VCaP (cell line): ENCODE data around the gene SHANK1.
"Not testable (repeated sequence)": the region's sequence is repeated elsewhere in the genome, so short reads cannot be mapped to it uniquely, and the experiment has no call there.

Source experiments
- H3K27ac ChIP-seq: fragments of 450-650 bp; 2 replicates; pipeline ENCODE4 v1.5.1; 2017
- TF ChIP-seq, protein P1 (sequence below): fragments of 450-650 bp; conservative IDR thresholded peaks from 2 replicates; pipeline ENCODE4 v1.5.1; 2017; ENCODE audit warnings: mild to moderate bottlenecking, moderate library complexity

The SHANK1 gene

DNA sequence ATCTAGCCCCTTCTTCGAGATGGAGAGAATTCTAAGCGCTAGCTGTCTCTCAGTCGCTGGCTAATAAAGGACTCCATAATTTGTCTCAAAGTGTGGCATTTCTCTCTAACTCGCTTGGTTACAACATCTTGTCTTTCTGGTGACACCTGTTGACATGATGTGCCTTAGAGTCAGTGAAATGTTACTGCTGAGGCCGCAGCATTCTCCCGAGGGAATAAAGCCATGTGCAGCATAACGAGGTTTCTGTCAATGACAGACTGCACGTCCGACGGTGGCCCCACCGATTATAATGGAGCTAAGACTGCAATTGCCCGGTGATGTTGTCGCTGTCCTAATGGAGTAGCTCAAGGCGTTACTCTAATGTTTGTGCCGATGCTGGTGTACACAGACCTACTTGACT is 30.4 kb upstream of the SHANK1 start:
- TF ChIP-seq, protein P1, sequence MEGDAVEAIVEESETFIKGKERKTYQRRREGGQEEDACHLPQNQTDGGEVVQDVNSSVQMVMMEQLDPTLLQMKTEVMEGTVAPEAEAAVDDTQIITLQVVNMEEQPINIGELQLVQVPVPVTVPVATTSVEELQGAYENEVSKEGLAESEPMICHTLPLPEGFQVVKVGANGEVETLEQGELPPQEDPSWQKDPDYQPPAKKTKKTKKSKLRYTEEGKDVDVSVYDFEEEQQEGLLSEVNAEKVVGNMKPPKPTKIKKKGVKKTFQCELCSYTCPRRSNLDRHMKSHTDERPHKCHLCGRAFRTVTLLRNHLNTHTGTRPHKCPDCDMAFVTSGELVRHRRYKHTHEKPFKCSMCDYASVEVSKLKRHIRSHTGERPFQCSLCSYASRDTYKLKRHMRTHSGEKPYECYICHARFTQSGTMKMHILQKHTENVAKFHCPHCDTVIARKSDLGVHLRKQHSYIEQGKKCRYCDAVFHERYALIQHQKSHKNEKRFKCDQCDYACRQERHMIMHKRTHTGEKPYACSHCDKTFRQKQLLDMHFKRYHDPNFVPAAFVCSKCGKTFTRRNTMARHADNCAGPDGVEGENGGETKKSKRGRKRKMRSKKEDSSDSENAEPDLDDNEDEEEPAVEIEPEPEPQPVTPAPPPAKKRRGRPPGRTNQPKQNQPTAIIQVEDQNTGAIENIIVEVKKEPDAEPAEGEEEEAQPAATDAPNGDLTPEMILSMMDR, result no peak

GRCh38 chr19:50749490-50749889 is 29.9 kb upstream of the SHANK1 start:
- H3K27ac ChIP-seq, result no peak overlapping the region
- TF ChIP-seq, protein P1, result no peak

More for the DNA sequence above, 30.4 kb upstream of the SHANK1 start:
- no peak overlapping the region for H3K27ac ChIP-seq

DNA sequence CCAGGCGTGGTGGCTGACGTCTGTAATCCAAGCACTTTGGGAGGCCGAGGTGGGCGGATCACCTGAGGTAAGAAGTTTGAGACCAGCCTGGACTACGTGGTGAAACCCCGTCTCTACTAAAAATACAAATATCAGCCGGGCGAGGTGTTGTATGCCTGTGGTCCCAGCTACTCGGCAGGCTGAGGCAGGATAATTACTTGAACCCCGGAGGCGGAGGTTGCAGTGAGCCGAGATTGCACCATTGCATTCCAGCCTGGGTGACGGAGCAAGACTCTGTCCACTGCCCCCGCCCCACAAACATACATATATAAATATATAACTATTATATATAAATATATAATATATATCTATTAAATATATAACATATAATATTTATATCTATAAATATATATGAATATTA is 27.5 kb upstream of the SHANK1 start:
- not testable (repeated sequence) for H3K27ac ChIP-seq

- TF ChIP-seq, protein P1, result no peak
- no peak overlapping the region for H3K27ac ChIP-seq
Measured at GRCh38 chr19:50745221-50745620, 25.6 kb upstream of the SHANK1 start.

DNA sequence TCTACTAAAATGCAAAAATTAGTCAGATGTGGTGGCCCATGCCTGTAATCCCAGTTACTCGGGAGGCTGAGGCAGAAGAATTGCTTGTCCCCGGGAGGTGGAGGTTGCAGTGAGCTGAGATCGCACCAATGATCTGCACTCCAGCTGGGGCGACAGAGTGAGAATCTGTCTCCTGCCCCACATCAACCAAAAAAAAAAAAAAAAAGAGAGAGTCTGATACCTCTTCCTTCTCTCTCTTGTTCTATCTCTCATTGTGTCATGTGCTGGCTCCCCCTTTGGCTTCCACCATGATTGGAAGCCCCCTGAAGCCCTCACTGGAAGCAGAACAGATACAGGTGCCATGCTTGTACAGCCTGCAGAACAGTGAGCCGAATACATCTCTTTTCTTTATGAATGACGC is 23.9 kb upstream of the SHANK1 start:
- TF ChIP-seq, protein P1, result no peak
- no peak overlapping the region for H3K27ac ChIP-seq

DNA sequence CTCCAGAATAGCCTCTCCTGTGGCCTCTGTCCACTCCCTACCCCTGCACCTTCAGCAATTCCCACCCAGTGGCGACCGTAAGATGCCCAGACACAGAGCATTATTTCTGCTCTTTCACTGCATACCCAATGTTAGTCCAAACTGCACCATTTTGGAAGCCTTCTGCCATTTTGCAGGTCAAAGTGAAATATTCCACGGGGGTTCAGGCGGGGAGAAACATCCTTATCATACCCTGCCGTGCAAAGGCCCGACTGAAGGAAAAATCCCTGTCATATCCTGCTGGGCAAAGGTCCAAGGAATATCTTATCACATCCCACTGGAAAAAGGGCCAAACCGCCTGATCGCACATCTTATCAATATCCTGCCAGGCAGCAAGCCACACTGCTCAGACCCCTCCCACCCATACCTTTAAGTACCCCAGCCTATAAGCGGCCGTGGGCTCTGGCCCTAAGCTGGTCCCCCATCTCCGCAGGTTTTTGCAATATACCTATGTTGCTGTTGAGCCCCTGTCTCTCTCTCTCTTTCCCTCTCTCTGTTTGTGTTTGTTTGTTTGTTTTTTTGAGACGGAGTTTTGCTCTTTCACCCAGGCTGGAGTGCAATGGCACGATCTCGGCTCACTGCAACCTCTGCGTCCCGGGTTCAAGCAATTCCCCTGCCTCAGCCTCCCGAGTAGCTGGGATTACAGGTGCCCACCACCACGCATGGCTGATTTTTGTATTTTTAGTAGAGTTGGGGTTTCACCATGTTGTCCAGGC is 21.8 kb upstream of the SHANK1 start:
- H3K27ac ChIP-seq, result no peak overlapping the region
- TF ChIP-seq, protein P1, result no peak

- H3K27ac ChIP-seq, result no peak overlapping the region
- TF ChIP-seq, protein P1, result no peak
Measured at GRCh38 chr19:50739914-50740426, 20.4 kb upstream of the SHANK1 start.
